ENCODE data around the gene STAP2. TPM values are rescaled to one million over a fixed set of nuclear protein-coding genes. Genes with fewer than 3 reads are reported as not detected.

Gene STAP2
- total and polyA plus RNA-seq, 9 of the 15 experiments (the other 6 are each of a cell fraction or from before 2014, with no cell fraction given) = 1.2 to 9.8 (median 4.5) TPM

DNA sequence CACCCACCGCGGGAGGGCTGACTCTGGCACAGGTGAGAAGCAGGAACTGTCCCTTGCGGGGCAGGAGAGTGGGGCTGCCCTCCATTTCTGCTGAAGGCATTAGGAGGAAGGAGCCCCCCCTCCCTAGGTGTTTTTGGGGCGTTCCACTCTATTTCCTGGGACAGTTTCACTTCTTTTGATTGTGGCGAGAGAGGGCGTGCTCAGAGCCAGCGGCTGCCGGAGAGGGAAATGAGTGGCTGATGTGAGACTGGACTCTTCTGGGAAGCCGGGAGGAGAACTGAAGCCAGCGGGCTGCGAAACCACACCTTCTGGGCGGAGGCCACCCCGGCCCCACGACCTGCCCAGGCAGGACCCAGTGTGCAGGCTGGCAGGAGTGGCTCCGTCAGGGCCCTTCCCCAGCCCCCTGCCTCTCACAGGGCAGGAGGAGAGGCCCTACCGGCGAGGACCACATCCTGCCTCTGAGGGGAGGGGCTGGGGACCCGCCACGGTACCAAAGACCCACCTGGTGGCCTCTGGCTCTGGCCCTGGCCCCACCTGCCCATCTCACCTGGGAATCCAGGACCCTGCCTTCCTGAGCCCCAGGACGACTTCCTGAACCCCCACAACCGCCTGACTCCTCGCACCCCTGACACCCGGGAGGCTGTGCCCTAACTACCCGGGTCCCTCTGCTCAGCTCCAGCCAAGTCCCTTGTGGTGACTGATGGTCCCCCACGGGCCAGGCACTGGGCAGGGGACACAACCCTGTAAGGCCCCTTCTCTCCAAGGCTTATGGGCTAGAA is 30.7 kb upstream of the STAP2 start (continued):
- TF ChIP-seq JUND (IDR thresholded peaks at IDR 0.05; ENCODE audit: borderline replicate concordance, low read depth, low read length) = peak; percentile 33; the same call in 1 of the 2 replicates
- no peak for TF ChIP-seq JUND (tag; IDR thresholded peaks at IDR 0.05; ENCODE audit: borderline replicate concordance, low read depth, low read length)
- no peak for TF ChIP-seq THAP7 (CRISPR knock-in tag; IDR thresholded peaks at IDR 0.05)
- TF ChIP-seq, protein P1, sequence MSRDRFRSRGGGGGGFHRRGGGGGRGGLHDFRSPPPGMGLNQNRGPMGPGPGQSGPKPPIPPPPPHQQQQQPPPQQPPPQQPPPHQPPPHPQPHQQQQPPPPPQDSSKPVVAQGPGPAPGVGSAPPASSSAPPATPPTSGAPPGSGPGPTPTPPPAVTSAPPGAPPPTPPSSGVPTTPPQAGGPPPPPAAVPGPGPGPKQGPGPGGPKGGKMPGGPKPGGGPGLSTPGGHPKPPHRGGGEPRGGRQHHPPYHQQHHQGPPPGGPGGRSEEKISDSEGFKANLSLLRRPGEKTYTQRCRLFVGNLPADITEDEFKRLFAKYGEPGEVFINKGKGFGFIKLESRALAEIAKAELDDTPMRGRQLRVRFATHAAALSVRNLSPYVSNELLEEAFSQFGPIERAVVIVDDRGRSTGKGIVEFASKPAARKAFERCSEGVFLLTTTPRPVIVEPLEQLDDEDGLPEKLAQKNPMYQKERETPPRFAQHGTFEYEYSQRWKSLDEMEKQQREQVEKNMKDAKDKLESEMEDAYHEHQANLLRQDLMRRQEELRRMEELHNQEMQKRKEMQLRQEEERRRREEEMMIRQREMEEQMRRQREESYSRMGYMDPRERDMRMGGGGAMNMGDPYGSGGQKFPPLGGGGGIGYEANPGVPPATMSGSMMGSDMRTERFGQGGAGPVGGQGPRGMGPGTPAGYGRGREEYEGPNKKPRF (IDR thresholded peaks at IDR 0.05; ENCODE audit: low read depth, low read length) = no peak
- no peak for TF ChIP-seq NBN (IDR thresholded peaks at IDR 0.05; ENCODE audit: low read depth)
- peak; percentile 88 for TF ChIP-seq PRDM10 (IDR thresholded peaks at IDR 0.05; ENCODE audit: partially characterized antibody)
